GM21737 (cell line): ENCODE measurements around the gene QSOX2.

Experiments used
- ATAC-seq: cut with Tn5 transposase; IDR thresholded peaks from one replicate; pipeline ENCODE4 v1.9.1; 2021; ENCODE audit warnings: mild to moderate bottlenecking, moderate library complexity; ENCODE audit not compliant: unreplicated experiment

The QSOX2 gene

GRCh38 chr9:136283291-136284235 is 38.0 kb upstream of the QSOX2 start:
- peak; percentile 68 for ATAC-seq

DNA sequence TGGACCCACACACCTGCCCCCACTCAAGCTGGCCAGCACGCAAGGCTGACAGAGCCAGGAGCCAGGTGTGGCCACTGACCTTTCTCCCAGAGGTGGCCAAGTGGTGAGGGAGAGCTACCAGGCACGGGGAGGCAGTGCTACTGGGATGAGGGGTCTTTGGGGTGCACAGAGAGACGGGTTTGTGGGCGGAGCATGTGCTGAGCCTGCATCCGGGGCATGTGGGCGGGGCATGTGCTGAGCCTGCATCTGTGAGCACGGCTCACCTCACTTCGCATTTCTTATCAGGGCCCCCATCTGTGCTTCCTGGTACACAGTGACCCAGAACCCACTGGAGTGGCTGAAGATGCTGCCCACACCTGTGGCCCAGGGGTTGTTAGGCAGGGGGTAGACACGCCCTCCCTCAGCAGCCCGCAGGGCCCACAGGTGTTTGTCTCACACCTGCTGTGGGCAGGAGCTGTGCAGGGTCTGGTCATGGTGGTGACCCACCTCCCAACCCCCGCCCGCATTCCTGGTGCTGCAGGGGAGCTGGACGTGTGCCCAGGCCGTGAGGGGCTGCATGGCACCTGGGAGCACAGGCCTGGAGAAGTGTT is 36.8 kb upstream of the QSOX2 start:
- no peak for ATAC-seq

DNA sequence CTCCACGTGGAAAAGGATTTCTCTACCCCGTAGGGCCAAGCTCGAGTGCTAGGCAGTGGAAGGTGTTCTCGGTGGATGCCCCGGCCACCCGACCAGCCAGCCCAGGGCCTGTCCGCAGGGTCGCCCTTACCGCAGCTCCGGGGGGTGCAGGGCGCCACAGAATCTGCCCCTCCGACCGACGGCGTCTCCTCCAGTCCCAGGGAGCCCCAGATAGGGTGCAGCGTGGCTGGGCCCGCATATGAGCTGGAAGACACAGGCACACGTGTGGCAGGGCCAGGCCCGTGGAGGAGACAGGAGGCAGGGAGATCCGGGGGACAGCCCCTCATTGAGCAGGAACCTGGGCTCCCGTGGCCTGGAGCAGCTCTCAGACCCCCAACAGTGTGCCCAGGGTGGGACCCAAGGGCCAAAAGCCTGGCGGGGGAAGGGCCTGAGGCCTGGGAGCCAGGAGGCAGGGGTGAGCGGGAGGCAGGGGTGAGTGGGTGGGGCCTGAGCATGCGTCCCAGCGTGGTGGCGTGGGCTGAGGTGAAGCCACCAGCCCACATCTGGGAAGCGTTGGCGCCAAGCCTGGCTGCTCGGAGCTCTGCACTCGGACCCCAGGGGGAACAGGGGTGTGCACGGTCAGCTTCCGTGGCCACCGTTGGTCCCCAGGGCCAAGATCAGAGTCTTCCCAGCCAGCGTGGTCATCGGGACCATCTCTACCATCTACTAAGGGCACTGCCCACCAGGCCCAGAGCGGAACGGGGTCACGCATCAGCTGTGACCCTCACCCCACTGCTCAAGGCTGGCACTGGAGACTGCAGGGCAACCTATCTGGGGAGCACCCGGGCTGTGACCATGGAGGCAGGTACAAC is 36.0 kb upstream of the QSOX2 start:
- ATAC-seq: no peak

GRCh38 chr9:136280535-136281315 is 35.1 kb upstream of the QSOX2 start:
- ATAC-seq: no peak

DNA sequence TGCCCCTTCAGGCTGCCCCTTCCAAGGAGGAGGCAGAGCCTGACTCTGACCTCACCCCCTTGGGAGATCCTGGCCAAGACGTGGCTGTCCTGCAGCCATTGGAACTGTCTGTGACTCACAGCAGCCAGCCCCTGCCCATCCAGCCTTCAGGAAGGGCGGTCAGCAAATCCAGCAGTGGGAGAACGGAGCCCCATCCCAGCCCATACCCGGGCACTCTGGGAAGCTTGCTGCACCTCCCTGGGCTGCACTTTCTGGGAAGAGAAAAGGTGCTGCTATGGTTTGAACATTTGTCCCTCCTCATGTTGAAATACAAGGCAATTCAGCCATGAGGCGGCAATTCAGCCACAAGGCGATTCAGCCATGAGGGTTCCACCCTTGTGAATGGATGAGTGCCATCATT is 33.9 kb upstream of the QSOX2 start:
- no peak for ATAC-seq

- no peak for ATAC-seq
These were observed 33.3 kb upstream of the QSOX2 start for GRCh38 chr9:136278894-136279293.

DNA sequence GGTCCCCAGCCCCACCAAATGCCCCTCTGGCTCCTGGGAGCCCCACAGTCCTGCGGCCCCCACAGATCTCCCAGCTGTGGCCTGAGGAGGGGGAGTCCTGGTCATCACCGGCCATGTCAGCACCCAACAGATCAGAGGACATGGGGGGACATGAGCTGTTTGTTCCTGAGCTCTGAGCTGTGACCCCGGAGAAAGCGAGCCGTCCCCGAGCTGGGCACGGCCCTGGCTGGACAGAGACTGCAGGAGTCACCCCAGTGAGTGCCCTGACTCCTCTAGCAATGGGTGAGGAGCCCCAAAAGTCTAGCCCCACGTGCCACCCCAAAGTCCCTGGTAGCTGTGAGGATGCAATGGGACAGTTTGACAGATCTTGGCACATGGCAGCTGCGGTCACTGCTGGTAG is 32.6 kb upstream of the QSOX2 start:
- ATAC-seq: no peak

GRCh38 chr9:136277746-136278145 is 32.1 kb upstream of the QSOX2 start:
- no peak for ATAC-seq

- ATAC-seq: no peak
These were observed 31.1 kb upstream of the QSOX2 start for GRCh38 chr9:136276716-136277115.

DNA sequence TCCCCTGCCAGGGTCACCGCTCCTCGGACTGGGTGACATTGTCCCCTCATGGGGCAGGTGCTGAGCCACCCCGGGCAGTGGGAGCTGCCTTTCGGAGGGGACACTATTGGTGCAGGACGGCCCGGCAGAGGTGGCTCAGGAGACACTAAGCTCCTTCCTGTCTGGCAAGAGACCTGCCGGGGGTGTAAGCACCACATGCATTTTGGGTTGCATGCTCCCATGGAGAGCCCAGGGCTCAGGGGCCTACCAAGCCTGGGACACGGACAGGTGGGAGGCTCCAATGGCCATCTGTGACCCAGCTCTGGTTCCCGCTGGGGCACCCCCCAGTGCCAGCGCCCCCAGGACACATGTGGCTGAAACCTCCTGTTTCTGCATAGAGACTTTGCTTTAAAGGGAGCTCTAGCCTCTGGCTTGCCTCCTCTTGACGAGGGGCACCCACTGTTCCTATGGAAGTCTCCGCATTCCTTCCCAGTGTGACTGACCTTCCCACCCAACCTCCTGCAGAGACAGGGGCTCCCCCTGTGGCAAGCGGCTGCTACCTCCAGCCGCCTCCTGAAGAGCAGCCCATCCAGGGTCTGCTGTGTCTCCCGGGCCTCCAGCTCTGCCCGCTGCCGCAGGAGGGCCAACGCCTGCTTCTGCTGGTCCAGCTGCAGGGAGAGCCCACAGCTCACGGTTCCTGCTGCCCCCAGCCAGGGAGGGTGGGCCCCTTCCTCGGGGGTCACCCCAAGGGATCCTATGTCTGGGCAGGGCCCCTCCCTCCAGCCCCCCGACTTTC is 30.2 kb upstream of the QSOX2 start:
- no peak for ATAC-seq

GRCh38 chr9:136274786-136275654 is 29.4 kb upstream of the QSOX2 start:
- ATAC-seq: no peak

DNA sequence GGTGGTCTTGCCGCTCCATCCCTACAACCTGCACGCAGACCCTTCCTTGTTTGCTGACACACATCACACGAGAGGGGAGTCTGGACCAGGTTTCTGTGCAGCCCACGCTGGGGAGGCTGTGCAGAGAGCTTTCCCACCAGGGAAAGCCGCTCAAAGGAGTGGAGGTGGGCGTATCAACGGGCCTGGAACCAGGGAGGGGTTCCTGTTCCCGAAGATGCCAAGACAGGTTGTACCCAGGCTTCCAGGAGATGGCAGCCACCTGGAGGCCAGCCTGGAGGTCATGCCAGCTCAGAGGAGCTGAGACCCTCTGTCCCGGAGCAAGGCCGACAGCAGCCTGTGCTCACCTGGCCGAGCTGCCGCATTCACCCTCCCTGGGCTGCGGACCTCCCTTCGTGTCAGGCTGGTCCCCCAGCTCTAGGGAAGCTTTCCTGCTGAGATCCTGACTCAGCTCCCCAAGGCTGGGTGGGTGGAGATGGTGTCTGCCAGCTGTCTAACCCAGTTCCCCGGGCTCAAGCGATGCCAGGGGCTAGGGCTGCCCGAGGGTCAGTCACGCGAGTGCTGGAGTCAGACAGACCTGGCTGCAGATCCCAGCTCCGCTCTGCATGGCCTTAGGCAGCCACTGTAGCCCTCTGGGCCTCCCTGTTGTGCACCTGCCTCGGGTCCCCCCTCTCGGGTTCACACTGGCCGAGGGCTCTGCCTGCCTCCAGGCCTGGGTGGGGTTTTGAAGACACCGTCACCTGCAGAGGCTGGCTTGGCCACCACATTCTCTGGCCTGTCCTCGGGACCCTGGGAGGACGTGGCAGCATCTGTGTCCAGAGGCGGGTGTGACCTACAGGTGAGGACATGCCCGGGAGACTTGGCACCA is 28.5 kb upstream of the QSOX2 start:
- ATAC-seq: no peak

GRCh38 chr9:136273244-136273865 is 27.7 kb upstream of the QSOX2 start:
- ATAC-seq: no peak

- no peak for ATAC-seq
These were observed 24.6 kb upstream of the QSOX2 start for GRCh38 chr9:136270173-136270705.

DNA sequence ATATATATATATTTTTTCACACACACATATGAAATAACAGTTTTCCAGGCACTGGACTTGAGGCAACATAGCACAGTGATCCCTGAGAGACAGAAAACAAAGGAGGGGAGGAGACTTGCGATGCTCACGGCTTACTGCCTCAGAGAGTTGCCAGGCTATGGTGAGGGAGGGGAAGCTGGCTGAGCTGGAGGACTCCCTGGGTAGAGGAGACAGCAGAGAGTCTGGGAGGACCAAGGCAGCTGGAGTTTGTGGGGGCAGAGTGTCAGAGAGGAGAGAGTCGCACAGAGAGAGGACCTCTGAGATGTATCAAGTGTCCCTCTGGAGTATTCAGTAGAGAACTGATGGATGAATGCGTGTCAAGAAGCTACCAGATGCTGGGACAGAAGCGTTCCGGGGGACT is 23.1 kb upstream of the QSOX2 start:
- ATAC-seq: no peak

DNA sequence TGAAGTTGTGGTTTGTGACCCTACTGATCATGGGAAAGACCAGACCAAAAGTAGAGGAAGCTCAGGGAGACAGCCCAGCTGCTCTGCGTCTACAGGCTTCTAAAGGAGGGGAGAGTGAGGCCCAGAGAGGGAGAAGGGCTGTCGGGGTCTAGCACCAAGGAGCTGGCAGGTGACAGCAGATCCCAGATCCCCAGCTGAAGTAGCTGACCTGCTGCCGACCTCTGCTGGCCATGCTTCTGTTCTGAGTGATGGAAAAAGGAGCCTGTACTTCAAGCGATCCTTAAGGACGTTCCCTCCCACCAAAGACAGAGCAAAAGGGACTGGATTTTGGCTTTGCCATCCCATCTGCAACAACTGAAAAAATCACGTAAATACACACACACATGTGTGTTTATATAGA is 22.7 kb upstream of the QSOX2 start:
- ATAC-seq: no peak
